ENCODE results near the gene NTM. TPM values are rescaled to one million over a fixed set of nuclear protein-coding genes. Genes with fewer than 3 reads are reported as not detected.

Gene NTM
- polyA plus RNA-seq, 1 donor from 2014 or later, result 39.4 TPM

DNA sequence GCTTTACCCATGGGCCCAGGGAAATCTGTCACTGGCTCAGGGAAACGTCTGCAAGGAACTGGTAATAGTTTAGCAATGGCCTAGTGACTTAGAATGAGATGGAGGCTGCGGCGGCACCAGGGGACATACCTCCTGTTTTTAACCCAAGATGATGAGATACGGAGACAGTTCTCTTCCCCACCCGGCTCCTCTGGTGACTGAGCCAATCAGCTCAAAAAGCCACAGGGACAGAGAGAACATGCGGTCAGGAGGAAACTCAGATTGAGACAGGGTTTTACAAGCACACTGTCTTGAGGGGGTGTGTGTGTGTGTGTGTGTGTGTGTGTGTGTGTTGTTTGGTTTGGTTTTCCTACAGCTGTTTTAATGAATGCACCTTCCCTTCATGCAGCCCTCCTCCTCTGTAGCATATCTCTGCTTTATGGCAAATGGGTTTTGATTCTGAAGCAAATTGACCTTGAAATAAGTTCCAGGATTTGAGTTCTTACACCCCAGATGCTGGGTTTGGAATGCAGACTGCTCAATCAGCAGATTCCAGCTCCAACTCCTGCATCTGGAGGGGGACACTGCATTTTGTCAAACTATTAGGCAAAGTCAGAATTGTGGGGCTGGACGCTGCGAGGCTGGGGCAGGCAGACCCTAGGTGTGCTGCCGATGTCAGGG is 246.2 kb downstream of the NTM start:
- Histone ChIP-seq H3K79me2 (replicated peaks; ENCODE audit: insufficient read depth, low read length) (no peaks in the 10 kb centered on the region), H3K27me3 (ENCODE audit: insufficient read depth, low read depth, low read length) (no peaks in the 10 kb centered on the region), H3K9me2 (ENCODE audit: insufficient read depth, low read length) (no peaks in the 10 kb centered on the region), H3K9me3 (ENCODE audit: low read length) (no peaks in the 10 kb centered on the region), H2AFZ (ENCODE audit: low read depth, low read length) (no peak overlapping the region), H3K36me3 (ENCODE audit: insufficient read depth, low read length) (no peaks in the 10 kb centered on the region), H3K9ac (ENCODE audit: low read length) (no peak overlapping the region), H3K4me2 (ENCODE audit: low read length) (no peak overlapping the region), H3F3A (ENCODE audit: insufficient read depth, low read length, poor library complexity, severe bottlenecking) (no peaks in the 10 kb centered on the region), H3K27ac (ENCODE audit: low read length) (no peak overlapping the region), H4K20me1 (ENCODE audit: insufficient read depth) (no peaks in the 10 kb centered on the region), H3K4me3 (ENCODE audit: low read length) (no peak overlapping the region)
- TF ChIP-seq TAF1 (IDR thresholded peaks at IDR 0.05; ENCODE audit: low read depth) (no peak), POLR2AphosphoS5 (IDR thresholded peaks at IDR 0.05) (no peak), SMC3 (conservative IDR thresholded peaks at IDR 0.05; ENCODE audit: poor library complexity) (no peak), RAD21 (conservative IDR thresholded peaks at IDR 0.05) (no peak), EP300 (conservative IDR thresholded peaks at IDR 0.05; ENCODE audit: poor library complexity, severe bottlenecking) (no peak), EZH2 (IDR thresholded peaks at IDR 0.05; ENCODE audit: borderline replicate concordance, insufficient read depth, low read length, poor library complexity, severe bottlenecking) (no peak), MXI1 (conservative IDR thresholded peaks at IDR 0.05; ENCODE audit: poor library complexity, severe bottlenecking) (no peak)
- TF ChIP-seq, protein P1, sequence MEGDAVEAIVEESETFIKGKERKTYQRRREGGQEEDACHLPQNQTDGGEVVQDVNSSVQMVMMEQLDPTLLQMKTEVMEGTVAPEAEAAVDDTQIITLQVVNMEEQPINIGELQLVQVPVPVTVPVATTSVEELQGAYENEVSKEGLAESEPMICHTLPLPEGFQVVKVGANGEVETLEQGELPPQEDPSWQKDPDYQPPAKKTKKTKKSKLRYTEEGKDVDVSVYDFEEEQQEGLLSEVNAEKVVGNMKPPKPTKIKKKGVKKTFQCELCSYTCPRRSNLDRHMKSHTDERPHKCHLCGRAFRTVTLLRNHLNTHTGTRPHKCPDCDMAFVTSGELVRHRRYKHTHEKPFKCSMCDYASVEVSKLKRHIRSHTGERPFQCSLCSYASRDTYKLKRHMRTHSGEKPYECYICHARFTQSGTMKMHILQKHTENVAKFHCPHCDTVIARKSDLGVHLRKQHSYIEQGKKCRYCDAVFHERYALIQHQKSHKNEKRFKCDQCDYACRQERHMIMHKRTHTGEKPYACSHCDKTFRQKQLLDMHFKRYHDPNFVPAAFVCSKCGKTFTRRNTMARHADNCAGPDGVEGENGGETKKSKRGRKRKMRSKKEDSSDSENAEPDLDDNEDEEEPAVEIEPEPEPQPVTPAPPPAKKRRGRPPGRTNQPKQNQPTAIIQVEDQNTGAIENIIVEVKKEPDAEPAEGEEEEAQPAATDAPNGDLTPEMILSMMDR (IDR thresholded peaks at IDR 0.05; ENCODE audit: poor library complexity, severe bottlenecking), result no peak
- TF ChIP-seq, protein P2, sequence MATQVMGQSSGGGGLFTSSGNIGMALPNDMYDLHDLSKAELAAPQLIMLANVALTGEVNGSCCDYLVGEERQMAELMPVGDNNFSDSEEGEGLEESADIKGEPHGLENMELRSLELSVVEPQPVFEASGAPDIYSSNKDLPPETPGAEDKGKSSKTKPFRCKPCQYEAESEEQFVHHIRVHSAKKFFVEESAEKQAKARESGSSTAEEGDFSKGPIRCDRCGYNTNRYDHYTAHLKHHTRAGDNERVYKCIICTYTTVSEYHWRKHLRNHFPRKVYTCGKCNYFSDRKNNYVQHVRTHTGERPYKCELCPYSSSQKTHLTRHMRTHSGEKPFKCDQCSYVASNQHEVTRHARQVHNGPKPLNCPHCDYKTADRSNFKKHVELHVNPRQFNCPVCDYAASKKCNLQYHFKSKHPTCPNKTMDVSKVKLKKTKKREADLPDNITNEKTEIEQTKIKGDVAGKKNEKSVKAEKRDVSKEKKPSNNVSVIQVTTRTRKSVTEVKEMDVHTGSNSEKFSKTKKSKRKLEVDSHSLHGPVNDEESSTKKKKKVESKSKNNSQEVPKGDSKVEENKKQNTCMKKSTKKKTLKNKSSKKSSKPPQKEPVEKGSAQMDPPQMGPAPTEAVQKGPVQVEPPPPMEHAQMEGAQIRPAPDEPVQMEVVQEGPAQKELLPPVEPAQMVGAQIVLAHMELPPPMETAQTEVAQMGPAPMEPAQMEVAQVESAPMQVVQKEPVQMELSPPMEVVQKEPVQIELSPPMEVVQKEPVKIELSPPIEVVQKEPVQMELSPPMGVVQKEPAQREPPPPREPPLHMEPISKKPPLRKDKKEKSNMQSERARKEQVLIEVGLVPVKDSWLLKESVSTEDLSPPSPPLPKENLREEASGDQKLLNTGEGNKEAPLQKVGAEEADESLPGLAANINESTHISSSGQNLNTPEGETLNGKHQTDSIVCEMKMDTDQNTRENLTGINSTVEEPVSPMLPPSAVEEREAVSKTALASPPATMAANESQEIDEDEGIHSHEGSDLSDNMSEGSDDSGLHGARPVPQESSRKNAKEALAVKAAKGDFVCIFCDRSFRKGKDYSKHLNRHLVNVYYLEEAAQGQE (IDR thresholded peaks at IDR 0.05; ENCODE audit: borderline replicate concordance), result no peak

DNA sequence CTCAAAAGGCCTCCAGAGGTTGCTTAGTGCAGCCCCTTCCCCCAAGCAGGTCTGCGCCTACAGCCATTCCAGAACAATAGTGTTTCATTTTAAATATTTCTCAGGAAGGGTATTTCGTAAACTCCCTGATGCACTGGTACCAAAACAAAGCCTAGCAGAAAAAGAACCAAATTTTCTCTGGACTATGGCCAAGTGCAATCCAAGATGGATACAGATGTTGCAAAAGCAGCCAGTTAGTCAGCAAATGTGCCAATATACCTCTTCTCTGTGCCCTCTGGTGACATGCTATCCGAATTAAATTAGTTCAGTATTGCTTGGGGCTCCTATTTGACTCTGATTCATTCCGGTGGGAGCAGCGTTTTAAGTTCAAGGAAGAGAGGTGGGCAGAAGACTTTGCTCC is 247.8 kb downstream of the NTM start:
- H3K79me2 ChIP-seq (replicated peaks; ENCODE audit: insufficient read depth, low read length), result no peaks in the 10 kb centered on the region
- H3K9ac ChIP-seq (ENCODE audit: low read length), result no peak overlapping the region
- no peak overlapping the region for H3K4me3 ChIP-seq (ENCODE audit: low read length)
- H3K9me3 ChIP-seq (ENCODE audit: low read length), result no peaks in the 10 kb centered on the region
- no peak overlapping the region for H2AFZ ChIP-seq (ENCODE audit: low read depth, low read length)
- no peaks in the 10 kb centered on the region for H3K27me3 ChIP-seq (ENCODE audit: insufficient read depth, low read depth, low read length)
- H3F3A ChIP-seq (ENCODE audit: insufficient read depth, low read length, poor library complexity, severe bottlenecking), result no peaks in the 10 kb centered on the region
- no peaks in the 10 kb centered on the region for H4K20me1 ChIP-seq (ENCODE audit: insufficient read depth)
- no peaks in the 10 kb centered on the region for H3K9me2 ChIP-seq (ENCODE audit: insufficient read depth, low read length)
- no peaks in the 10 kb centered on the region for H3K36me3 ChIP-seq (ENCODE audit: insufficient read depth, low read length)
- no peak for TF ChIP-seq SMC3 (conservative IDR thresholded peaks at IDR 0.05; ENCODE audit: poor library complexity)
- no peak overlapping the region for H3K4me2 ChIP-seq (ENCODE audit: low read length)
- no peak overlapping the region for H3K27ac ChIP-seq (ENCODE audit: low read length)

Data from neural cell (in vitro differentiated cells).